Left renal cortex interstitium (tissue), 4 donors: ENCODE measurements around the gene SUPT6H. TPM values are rescaled to one million over a fixed set of nuclear protein-coding genes. Genes with fewer than 3 reads are reported as not detected.
"Not testable (repeated sequence)": the region's sequence is repeated elsewhere in the genome, so short reads cannot be mapped to it uniquely, and the experiment has no call there.

Experiments used
- DNase-seq, 4 donors: peaks; one replicate each; pipeline ENCODE4 v3.0.0-alpha.2; 2013; ENCODE audit warnings: low read depth in 4 of 4, low spot score in 2 of 4, missing footprints in 1 of 4
- polyA plus RNA-seq, 4 donors: library from polyadenylated mRNA; unstranded; fragments of 120-200 nt; gene quantifications; one replicate each; pipeline ENCODE4 v1.2.1, GENCODE V29; 2013; ENCODE audit not compliant: insufficient read length in 4 of 4

SUPT6H gene
- polyA plus RNA-seq, 4 donors, result 63.1 to 83.7 (median 74.1) TPM

GRCh38 chr17:28646039-28646754, 15.8 kb upstream of the SUPT6H start:
- no peak for DNase-seq

- DNase-seq, result no peak
Observed at GRCh38 chr17:28648698-28649097, 13.3 kb upstream of the SUPT6H start.

- no peak for DNase-seq
Observed at GRCh38 chr17:28655160-28655559, 6.8 kb upstream of the SUPT6H start.

DNA sequence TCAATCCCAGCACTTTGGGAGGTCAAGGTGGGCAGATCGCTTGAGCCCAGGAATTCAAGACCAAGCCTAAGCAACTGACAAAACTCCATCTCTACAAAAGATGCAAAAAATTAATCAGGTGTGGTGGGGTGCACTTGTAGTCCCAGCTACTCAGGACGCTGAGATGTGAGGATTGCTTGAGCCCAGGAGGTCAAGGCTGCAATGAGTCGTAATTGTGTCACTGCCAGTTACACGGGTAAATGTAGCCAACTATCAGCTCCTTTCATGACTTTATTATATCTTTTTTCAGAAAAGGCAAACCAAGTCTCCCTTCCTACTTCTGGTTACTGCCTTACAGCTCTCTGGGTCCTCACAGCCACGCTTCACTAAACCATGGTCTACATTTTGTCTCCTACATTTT, 4.2 kb upstream of the SUPT6H start:
- DNase-seq, result no peak

DNA sequence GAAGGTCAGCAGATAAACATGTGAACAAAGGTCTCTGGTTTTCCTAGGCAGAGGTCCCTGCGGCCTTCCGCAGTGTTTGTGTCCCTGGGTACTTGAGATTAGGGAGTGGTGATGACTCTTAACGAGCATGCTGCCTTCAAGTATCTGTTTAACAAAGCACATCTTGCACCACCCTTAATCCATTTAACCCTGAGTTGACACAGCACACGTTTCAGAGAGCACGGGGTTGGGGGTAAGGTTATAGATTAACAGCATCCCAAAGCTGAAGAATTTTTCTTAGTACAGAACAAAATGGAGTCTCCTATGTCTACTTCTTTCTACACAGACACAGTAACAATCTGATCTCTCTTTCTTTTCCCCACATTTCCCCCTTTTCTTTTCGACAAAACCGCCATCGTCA, 3.7 kb upstream of the SUPT6H start:
- not testable (repeated sequence) for DNase-seq

DNA sequence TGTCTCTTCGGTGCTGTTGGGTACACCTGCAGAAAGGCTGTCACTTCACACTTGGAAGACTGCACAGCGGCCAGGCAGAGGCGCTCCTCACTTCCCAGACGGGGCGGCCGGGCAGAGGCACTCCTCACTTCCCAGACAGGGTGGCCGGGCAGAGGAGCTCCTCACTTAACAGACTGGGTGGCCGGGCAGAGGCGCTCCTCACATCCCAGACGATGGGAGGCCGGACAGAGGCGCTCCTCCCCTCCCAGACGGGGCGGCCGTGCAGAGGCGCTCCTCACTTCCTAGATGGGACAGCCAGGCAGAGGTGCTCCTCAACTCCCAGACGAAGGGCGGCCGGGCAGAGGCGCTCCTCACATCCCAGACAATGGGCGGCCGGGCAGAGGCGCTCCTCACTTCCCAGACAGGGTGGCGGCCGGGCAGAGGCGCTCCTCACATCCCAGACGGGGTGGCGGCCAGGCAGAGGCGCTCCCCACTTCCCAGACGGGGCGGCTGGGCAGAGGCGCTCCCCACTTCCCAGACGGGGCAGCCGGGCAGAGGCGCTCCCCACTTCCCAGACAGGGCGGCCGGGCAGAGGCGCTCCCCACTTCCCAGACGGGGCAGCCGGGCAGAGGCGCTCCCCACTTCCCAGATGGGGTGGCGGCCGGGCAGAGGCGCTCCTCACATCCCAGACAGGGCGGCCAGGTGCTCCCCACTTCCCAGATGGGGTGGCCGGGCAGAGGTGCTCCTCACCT, 3.1 kb upstream of the SUPT6H start:
- not testable (repeated sequence) for DNase-seq

DNA sequence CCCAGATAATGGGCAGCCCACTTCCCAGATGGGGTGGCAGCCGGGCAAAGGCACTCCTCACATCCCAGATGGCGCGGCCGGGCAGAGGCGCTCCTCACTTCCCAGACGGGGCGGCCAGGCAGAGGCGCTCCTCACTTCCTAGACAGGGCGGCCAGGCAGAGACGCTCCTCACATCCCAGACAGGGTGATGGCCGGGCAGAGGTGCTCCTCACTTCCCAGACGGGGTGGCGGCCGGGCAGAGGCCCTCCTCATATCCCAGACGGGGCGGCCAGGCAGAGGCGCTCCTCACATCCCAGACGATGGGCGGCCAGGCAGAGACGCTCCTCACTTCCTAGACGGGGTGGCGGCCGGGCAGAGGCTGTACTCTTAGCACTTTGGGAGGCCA, 2.5 kb upstream of the SUPT6H start:
- DNase-seq, result not testable (repeated sequence)

GRCh38 chr17:28662527-28662829, 473 bp downstream of the SUPT6H start:
- DNase-seq, result no peak

- no peak for DNase-seq
Observed at GRCh38 chr17:28663723-28664122, 1.7 kb downstream of the SUPT6H start.

DNA sequence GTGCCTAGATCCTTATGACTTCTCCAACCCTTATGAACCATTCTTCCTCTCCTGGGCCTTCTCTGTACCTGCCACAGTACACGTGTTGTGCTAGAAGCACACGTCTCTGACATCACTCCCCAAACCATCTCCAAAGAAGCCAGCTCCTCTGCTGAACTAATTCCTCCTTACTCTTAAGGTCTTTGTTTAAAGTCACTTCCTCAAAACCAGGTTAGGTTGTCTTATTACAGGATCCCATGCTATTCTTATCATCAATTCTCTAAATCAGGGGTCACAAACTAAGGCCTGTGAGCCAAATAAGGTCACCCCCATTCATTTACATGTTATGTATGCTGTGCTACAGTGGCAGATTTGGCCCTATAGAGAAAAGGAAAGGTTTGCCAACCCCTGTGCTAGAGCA, 4.0 kb downstream of the SUPT6H start:
- no peak for DNase-seq

DNA sequence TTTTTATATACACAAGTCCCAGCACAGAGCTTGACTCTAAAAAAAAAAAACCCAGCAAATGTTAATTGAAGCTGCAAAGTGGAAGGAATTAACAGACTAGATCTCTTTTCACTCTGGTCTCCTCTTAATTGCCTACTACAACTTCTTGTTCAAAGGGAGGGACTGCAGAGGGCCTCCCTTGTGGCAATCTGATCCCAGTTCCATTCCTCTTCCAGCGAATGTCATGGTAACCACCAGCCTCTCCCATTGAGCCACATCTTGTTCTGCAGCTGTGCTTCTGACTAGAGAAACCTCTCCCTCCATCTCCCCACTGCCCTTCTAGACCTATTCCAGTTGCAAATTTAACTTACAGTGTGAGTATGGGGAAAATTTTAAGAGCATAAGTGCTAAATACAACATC, 5.9 kb downstream of the SUPT6H start:
- no peak for DNase-seq

- no peak for DNase-seq
Observed at GRCh38 chr17:28669918-28670317, 7.9 kb downstream of the SUPT6H start.

DNA sequence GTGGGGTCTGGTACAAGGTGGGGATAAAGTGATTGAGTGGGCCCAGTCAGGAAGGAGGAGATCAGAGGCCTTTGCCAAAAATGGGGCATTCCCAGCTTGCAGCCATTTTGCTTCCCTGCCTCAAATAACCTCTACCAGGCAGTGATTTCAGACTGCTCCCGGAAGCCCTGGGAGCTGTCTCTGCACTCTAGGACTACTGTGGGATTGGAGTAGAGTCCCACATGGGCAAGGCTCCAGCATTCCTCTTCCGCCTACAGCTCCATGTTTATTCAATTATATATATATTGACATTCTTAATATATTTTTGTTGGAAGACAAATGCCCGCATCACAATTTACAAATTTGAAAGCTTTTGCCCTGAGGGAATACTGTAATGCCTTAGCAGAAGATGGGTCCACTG, 13.5 kb downstream of the SUPT6H start:
- DNase-seq, result no peak

- DNase-seq, result no peak
Observed at GRCh38 chr17:28675980-28676379, 14.0 kb downstream of the SUPT6H start.

GRCh38 chr17:28682655-28683054, 20.6 kb downstream of the SUPT6H start:
- no peak for DNase-seq

GRCh38 chr17:28684963-28685362, 23.0 kb downstream of the SUPT6H start:
- no peak for DNase-seq

DNA sequence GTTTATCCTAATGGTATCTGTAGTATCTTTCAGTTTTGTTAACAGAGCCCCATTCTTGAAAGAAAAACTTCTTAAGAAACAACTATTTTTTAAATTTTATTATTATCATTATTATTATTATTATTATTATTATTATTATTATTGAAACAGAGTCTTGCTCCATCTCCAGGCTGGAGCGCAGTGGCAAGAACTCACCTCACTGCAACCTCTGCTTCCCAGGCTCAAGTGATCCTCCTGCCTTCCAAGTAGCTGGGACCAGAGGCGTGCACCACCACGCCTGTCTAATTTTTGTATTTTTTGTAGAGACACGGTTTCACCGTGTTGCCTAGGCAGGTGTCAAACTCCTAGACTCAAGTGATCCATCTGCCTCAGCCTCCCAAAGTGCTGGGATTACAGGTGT, 23.4 kb downstream of the SUPT6H start:
- no peak for DNase-seq

GRCh38 chr17:28686296-28686695, 24.3 kb downstream of the SUPT6H start:
- DNase-seq, result no peak

- no peak for DNase-seq
Observed at GRCh38 chr17:28688481-28688880, 26.5 kb downstream of the SUPT6H start.

DNA sequence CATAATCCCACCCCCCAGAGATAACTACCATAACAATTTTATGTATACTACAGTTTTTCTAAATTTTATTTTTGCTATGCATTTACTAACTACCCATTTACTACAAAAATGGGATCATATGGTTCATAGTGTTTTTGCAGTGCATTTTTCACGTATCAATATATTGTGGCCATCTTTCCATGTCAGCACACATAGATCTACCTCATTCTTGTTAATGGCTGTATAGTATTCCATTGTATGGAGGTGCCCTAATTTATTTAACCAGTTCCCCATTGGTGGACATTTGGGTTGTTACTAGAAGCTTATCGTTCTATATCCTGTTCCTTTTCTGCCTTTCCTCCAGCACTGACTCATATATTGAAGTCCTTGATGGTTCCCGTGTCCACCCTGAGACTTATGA, 27.0 kb downstream of the SUPT6H start:
- DNase-seq, result no peak

GRCh38 chr17:28693869-28694268, 31.9 kb downstream of the SUPT6H start:
- no peak for DNase-seq

DNA sequence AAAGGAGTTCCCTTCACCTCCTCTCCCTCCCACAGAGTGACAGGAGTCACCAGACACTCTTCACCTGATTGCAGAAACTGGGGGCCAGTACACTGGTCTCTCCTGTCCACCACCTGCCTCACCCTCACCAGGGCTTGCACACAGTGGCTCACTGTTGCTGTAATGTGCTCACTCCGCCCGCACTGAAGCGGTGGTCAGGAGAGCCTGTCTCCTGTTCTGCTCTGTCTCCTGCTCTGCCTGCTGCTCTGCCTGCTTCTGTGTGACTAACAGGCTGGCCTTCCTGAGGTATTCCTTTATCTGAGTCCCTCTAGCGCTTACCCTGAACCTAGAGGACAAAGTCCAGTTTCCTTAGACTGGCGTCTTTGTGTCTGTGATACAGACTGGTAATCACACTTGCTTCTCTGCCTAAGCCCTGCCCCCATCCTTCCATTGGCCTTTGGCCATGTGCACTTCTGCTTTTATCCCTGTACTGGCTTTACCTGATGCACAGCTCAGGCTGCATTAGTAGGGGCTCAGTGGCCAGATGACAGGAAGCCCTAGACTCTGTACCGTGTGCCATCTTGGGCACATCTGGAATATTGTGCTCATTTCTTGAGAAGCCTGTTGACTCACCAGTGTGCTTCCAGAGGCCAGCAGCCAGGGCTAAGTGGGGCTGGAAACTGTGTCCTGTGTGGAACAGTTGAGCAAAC, 36.4 kb downstream of the SUPT6H start:
- no peak for DNase-seq
